Muscle of leg (tissue), 11 donors: ENCODE data around the gene GRM5. TPM values are rescaled to one million over a fixed set of nuclear protein-coding genes. Genes with fewer than 3 reads are reported as not detected.

Experiments used
- DNase-seq: peaks from one replicate; pipeline ENCODE4 v3.0.0; 2013
- H3K27ac ChIP-seq: one replicate; pipeline ENCODE4 v1.5.1; 2013; ENCODE audit warnings: mild to moderate bottlenecking, low read length, control low read depth
- H3K27me3 ChIP-seq: one replicate; pipeline ENCODE4 v1.6.1; 2013; ENCODE audit warnings: low read length; ENCODE audit not compliant: control insufficient read depth, insufficient read depth
- H3K36me3 ChIP-seq: one replicate; pipeline ENCODE4 v1.6.1; 2013; ENCODE audit warnings: low read length; ENCODE audit not compliant: control insufficient read depth, insufficient read depth
- H3K4me1 ChIP-seq: one replicate; pipeline ENCODE4 v1.6.1; 2013; ENCODE audit warnings: low read length; ENCODE audit not compliant: control insufficient read depth, insufficient read depth
- H3K4me3 ChIP-seq: one replicate; pipeline ENCODE4 v1.5.1; 2013; ENCODE audit warnings: low read length, control low read depth
- H3K9me3 ChIP-seq: replicated peaks from 2 replicates; pipeline ENCODE4 v1.6.1; 2013; ENCODE audit warnings: low read depth, low read length; ENCODE audit not compliant: control insufficient read depth
- WGBS: methylation state at CpG from one replicate; pipeline ENCODE4 v1.1.5; 2013; ENCODE audit warnings: missing lambda C conversion rate; ENCODE audit not compliant: insufficient coverage; 5-methylcytosine and 5-hydroxymethylcytosine counted together
- polyA plus RNA-seq, 8 donors: library from polyadenylated mRNA; unstranded; fragments of 120-200 nt; gene quantifications; one replicate each; pipeline versions ENCODE4 v1.2.1 to v1.2.3, GENCODE V29; 2013; ENCODE audit warnings: inconsistent platforms in 1 of 8, low replicate concordance in 1 of 8; ENCODE audit not compliant: insufficient read length in 8 of 8, insufficient read depth in 1 of 8
- total RNA-seq: library from RNA; stranded (reverse); fragments of 120-200 nt; gene quantifications from one replicate; pipeline ENCODE4 v1.2.4, GENCODE V29; 2013

The GRM5 gene
- total and polyA plus RNA-seq, 9 donors = 0.02 to 0.04 (median 0.03) TPM; not detected in 6

- WGBS = no CpG with 5 or more reads among the region's 4 CpGs
- H3K27ac ChIP-seq = no peak overlapping the region
- no peak overlapping the region for H3K4me3 ChIP-seq
- H3K4me1 ChIP-seq = no peaks in the 10 kb centered on the region
- no peak for DNase-seq
- H3K9me3 ChIP-seq = no peaks in the 10 kb centered on the region
- H3K27me3 ChIP-seq = no peaks in the 10 kb centered on the region
- H3K36me3 ChIP-seq = no peaks in the 10 kb centered on the region
These were observed 439.6 kb downstream of the GRM5 start for GRCh38 chr11:88626216-88626615.

GRCh38 chr11:88623531-88623930, 442.3 kb downstream of the GRM5 start:
- WGBS = no CpG with 5 or more reads among the region's 1 CpG
- no peaks in the 10 kb centered on the region for H3K27me3 ChIP-seq
- H3K4me1 ChIP-seq = no peaks in the 10 kb centered on the region
- no peak overlapping the region for H3K4me3 ChIP-seq
- H3K9me3 ChIP-seq = no peaks in the 10 kb centered on the region
- peak; percentile 21 for DNase-seq
- no peaks in the 10 kb centered on the region for H3K36me3 ChIP-seq
- H3K27ac ChIP-seq = no peak overlapping the region

DNA sequence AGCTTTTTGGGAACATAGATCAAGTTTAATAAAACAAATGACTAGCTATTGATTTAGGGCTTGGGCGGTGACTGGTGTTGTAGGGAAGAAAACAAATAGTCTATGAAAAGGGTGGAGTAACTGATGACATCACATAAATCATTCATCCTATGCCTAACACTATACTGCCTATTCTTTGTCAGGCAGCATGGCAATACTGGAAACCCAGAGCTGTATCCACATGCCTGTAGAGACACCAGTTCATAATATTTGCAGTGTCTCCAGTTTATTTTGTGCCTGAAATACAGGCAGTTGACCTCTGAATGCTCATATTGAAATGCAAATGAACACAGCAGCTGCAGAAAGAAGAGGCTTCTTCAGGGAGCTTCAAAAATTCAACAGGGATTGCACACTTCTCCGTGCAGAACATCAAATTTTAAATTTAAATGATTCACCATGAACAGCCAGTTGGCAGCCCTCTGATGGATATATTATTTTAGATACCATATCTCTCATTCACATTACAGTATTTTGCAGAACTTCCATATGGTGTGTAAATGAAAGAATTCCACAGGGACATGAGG, 445.1 kb downstream of the GRM5 start:
- DNase-seq = peak; percentile 14
- no peak overlapping the region for H3K4me3 ChIP-seq
- no CpG with 5 or more reads among the region's 2 CpGs for WGBS

GRCh38 chr11:88619656-88620385, 446.0 kb downstream of the GRM5 start:
- H3K4me1 ChIP-seq = no peaks in the 10 kb centered on the region
- no peaks in the 10 kb centered on the region for H3K36me3 ChIP-seq

More for the DNA sequence above, 445.1 kb downstream of the GRM5 start:
- no peaks in the 10 kb centered on the region for H3K27me3 ChIP-seq
- no peak overlapping the region for H3K27ac ChIP-seq
- H3K9me3 ChIP-seq = no peaks in the 10 kb centered on the region
- H3K36me3 ChIP-seq = no peaks in the 10 kb centered on the region
- H3K4me1 ChIP-seq = no peaks in the 10 kb centered on the region

DNA sequence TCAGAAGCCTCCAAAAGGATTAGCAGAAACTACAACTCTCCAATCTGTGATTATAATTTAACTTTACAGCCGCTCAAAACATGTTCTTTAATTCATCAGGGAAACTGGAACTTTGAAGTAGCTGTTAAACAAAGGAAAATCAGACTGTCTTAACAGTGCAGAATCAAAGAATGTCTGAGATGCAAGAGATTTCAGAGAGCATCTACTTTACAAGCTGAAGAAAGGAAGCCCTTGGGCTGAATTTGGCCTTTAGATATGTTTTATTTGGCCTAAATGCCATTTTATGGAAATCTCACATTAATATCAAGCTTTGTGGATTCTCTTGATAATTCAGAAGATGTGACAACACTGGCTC, 446.7 kb downstream of the GRM5 start:
- peak; percentile 25 for DNase-seq
- no peaks in the 10 kb centered on the region for H3K9me3 ChIP-seq
- no CpG with 5 or more reads among the region's 1 CpG for WGBS
- no peak overlapping the region for H3K27ac ChIP-seq
- no peak overlapping the region for H3K4me3 ChIP-seq
- no peaks in the 10 kb centered on the region for H3K27me3 ChIP-seq
- no peaks in the 10 kb centered on the region for H3K4me1 ChIP-seq
- H3K36me3 ChIP-seq = no peaks in the 10 kb centered on the region

More at GRCh38 chr11:88619656-88620385, 446.0 kb downstream of the GRM5 start:
- H3K4me3 ChIP-seq = no peak overlapping the region
- no peaks in the 10 kb centered on the region for H3K27me3 ChIP-seq
- peak; percentile 73 for DNase-seq
- H3K27ac ChIP-seq = no peak overlapping the region
- H3K9me3 ChIP-seq = no peaks in the 10 kb centered on the region

DNA sequence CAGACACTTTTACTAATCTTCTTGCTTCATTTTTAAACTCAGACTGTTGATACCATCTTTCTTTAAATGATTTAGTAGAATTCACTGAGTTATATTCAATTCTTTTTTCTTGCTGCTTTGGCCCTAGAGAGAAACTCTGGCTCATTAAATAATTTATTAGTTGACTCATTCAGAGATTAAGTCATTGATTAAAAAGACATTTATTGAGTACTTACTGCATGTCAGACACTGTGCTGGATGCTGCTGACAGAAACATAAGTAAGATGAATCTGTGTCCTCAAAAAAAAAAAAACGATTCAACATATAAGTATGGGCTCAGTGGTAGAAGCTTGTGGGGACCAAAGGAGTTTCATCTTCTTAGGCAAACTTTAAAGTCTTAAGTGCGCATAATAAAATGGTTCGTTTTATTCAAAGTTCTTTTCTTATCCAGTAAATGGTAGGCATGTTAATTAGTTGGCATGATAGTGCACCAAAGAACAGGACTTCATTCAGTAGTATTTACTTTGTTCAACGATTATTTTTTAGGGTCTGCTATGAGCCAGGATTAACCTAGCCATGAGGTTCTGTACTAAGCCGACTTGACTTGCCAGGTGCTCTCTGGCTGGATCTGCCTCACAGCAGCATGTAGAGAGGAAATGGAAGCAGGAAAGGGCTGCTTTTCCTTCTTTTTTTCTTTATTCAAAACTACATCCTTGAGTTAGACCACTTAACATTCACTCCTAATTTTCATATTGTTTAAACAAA, 447.3 kb downstream of the GRM5 start:
- no peak overlapping the region for H3K4me3 ChIP-seq
- no peaks in the 10 kb centered on the region for H3K36me3 ChIP-seq
- no peaks in the 10 kb centered on the region for H3K27me3 ChIP-seq
- 43% methylated on average over 2 of the region's 5 CpGs for WGBS
- H3K27ac ChIP-seq = no peak overlapping the region
- DNase-seq = peak; percentile 11
- no peaks in the 10 kb centered on the region for H3K9me3 ChIP-seq
- no peaks in the 10 kb centered on the region for H3K4me1 ChIP-seq

- Histone ChIP-seq H3K4me1 (no peaks in the 10 kb centered on the region), H3K27me3 (no peaks in the 10 kb centered on the region), H3K9me3 (no peaks in the 10 kb centered on the region), H3K4me3 (no peak overlapping the region), H3K36me3 (no peaks in the 10 kb centered on the region), H3K27ac (no peak overlapping the region)
- WGBS = no CpG with 5 or more reads among the region's 1 CpG
- peak; percentile 73 for DNase-seq
These were observed 448.6 kb downstream of the GRM5 start for GRCh38 chr11:88617226-88617625.

DNA sequence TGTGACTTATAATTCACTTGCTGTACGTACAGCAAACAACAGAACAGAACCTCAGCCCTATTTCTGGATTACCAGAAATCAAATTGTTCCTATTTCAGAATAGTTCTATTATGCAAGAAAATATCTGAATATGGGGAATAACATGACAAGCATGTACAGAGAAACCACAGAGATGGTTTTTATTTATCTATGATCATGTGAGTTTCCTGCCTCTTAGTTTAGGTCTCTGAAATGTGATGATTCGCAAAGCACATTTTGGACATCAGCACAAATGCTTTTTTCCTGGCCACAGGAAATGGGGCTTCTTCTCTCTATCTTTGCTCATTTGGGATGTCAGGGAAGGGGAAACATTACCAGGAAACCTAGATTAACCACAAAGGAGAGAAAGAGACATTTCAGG, 461.5 kb downstream of the GRM5 start:
- Histone ChIP-seq H3K9me3 (no peaks in the 10 kb centered on the region), H3K36me3 (no peaks in the 10 kb centered on the region), H3K4me3 (no peak overlapping the region), H3K4me1 (peaks cover 4% of the 10 kb centered on the region), H3K27me3 (no peaks in the 10 kb centered on the region), H3K27ac (peak overlapping the region; percentile 8)
- peak; percentile 71 for DNase-seq
- WGBS = no CpG with 5 or more reads among the region's 2 CpGs

DNA sequence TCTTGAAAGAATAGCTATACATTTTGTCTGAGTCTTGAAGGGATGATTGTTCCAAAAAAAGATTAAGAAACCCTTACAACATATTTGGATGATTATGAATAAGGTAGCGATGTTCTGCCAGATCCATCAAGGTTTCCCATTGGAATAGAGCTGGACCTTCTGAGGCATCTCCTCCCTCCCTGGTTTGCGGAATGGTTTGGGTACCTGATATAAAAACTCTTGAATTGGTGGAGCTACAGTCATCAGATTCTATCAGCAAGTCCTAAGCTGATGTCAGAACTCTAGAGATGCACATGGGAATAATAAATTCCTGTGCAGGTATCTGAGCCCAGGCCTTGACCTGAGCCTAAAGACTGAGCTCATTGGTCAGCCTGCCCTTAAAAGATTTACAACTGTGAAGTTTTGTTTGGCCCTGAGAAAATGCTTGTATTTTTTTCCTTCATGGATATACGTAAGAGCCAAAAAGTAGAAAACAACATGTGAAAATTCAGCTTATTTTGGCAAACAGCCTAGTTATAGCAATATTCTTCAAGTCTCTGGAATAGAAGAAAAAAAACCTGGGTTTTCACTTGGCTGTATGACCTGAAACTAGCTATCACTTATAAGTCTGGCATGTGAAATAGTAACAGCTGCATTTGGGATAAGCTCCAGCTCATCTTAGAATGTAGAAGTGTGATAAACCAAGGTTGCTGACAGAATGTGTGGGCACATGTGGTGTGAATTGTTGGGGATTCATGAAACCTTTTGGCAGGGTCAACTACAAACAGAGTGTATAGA, 462.5 kb downstream of the GRM5 start:
- H3K27me3 ChIP-seq = no peaks in the 10 kb centered on the region
- peak; percentile 91 for DNase-seq
- peaks cover 4% of the 10 kb centered on the region for H3K4me1 ChIP-seq
- H3K27ac ChIP-seq = peak overlapping the region; percentile 43
- 40% methylated on average over 1 of the region's 3 CpGs for WGBS
- no peaks in the 10 kb centered on the region for H3K36me3 ChIP-seq
- H3K4me3 ChIP-seq = no peak overlapping the region
- no peaks in the 10 kb centered on the region for H3K9me3 ChIP-seq

DNA sequence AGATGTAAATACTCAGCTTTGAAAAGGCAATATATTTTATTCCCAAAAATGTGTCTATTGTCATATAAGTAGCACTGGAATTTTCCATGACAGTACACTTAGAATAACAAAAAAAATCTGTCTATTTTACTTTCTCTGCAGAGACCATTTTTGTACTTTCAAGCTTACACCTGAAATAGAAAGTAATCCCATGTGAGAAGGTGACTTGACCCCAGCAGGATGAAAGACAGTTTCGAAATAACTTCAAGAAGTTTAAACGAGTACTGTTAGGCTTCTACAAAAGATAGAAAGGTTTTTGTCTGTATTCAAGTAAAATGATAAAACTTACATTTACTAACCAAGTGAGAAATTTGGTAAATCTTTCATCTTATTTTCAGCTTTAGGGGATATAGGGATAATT, 468.4 kb downstream of the GRM5 start:
- DNase-seq = no peak
- no peak overlapping the region for H3K4me3 ChIP-seq
- H3K4me1 ChIP-seq = no peaks in the 10 kb centered on the region
- H3K27me3 ChIP-seq = no peaks in the 10 kb centered on the region
- H3K27ac ChIP-seq = no peak overlapping the region
- no CpG with 5 or more reads among the region's 2 CpGs for WGBS
- H3K9me3 ChIP-seq = no peaks in the 10 kb centered on the region
- H3K36me3 ChIP-seq = no peaks in the 10 kb centered on the region
